Embryonic facial prominence (tissue), 1 donor: ENCODE measurements around the gene SLC25A2.
"Not testable (repeated sequence)": the region's sequence is repeated elsewhere in the genome, so short reads cannot be mapped to it uniquely, and the experiment has no call there.

Experiments used
- DNase-seq: peaks from one replicate; pipeline ENCODE4 v3.0.0-alpha.2; 2016; ENCODE audit errors: extremely low spot score

SLC25A2 gene

GRCh38 chr5:141303756-141304155 is at the start of gene SLC25A2:
SLC25A2 (minus strand) TSS chr5:141304049; CDS start chr5:141303865, 184 bp downstream.
- DNase-seq, result no peak

DNA sequence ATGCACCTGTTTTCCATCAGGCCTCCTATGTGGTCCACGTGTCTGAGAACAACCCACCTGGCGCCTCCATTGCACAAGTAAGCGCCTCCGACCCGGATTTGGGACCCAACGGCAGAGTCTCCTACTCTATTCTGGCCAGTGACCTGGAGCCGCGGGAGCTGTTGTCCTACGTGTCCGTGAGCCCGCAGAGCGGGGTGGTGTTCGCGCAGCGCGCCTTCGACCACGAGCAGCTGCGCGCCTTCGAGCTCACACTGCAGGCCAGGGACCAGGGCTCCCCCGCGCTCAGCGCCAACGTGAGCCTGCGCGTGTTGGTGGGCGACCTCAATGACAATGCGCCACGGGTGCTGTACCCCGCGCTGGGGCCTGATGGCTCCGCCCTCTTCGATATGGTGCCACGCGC is 47.7 kb upstream of the SLC25A2 start:
- no peak for DNase-seq

- DNase-seq, result no peak
These were observed 46.2 kb upstream of the SLC25A2 start, which contains the start of gene PCDHGB1 for GRCh38 chr5:141349917-141350619. PCDHGB1 (plus strand) TSS chr5:141350099; CDS start chr5:141350261, 162 bp downstream.

DNA sequence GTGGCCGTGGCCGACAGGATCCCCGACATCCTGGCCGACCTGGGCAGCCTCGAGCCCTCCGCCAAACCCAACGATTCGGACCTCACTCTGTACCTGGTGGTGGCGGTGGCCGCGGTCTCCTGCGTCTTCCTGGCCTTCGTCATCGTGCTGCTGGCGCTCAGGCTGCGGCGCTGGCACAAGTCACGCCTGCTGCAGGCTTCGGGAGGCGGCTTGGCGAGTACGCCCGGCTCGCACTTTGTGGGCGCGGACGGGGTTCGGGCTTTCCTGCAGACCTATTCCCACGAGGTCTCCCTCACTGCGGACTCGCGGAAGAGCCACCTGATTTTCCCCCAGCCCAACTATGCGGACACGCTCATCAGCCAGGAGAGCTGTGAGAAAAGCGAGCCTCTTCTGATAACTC is 42.2 kb upstream of the SLC25A2 start:
- not testable (repeated sequence) for DNase-seq

- no peak for DNase-seq
These were observed 41.5 kb upstream of the SLC25A2 start for GRCh38 chr5:141345327-141345726.

DNA sequence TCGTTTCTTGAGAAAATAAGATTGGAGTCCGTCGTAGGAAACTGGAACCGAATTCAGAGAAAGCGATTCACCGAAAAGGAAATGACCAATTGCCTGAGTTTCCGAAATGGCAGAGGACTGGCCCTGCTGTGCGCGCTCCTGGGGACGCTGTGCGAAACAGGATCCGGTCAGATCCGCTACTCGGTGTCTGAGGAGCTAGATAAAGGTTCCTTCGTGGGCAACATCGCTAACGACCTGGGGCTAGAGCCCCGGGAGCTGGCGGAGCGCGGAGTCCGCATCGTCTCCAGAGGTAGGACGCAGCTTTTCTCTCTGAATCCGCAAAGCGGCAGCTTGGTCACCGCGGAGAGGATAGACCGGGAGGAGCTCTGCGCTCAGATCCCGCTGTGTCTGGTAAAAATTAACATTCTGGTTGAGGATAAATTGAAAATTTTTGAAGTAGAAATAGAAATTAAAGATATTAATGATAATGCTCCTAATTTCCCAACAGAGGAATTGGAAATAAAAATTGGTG is 40.2 kb upstream of the SLC25A2 start:
- DNase-seq, result no peak

GRCh38 chr5:141343242-141343952 is 39.5 kb upstream of the SLC25A2 start, which contains the start of gene PCDHGA3:
PCDHGA3 (plus strand) TSS chr5:141343829; CDS start chr5:141344034, 205 bp downstream.
- no peak for DNase-seq

- DNase-seq, result no peak
These were observed 38.9 kb upstream of the SLC25A2 start for GRCh38 chr5:141342773-141343172.

- not testable (repeated sequence) for DNase-seq
These were observed 37.0 kb upstream of the SLC25A2 start for GRCh38 chr5:141340781-141341354.

GRCh38 chr5:141338538-141339306 is 34.9 kb upstream of the SLC25A2 start, which contains the start of gene PCDHGA2:
PCDHGA2 (plus strand) TSS chr5:141338760.
- DNase-seq, result no peak

GRCh38 chr5:141332571-141332970 is 28.7 kb upstream of the SLC25A2 start:
- DNase-seq, result not testable (repeated sequence)

- DNase-seq, result no peak
These were observed 26.6 kb upstream of the SLC25A2 start, which contains the start of gene PCDHGA1 for GRCh38 chr5:141330299-141331080. PCDHGA1 (plus strand) TSS chr5:141330514.

- DNase-seq, result no peak
These were observed 24.4 kb upstream of the SLC25A2 start for GRCh38 chr5:141328231-141328630.

GRCh38 chr5:141326088-141326854 is 22.4 kb upstream of the SLC25A2 start:
- DNase-seq, result no peak

GRCh38 chr5:141322261-141322660 is 18.4 kb upstream of the SLC25A2 start:
- no peak for DNase-seq

DNA sequence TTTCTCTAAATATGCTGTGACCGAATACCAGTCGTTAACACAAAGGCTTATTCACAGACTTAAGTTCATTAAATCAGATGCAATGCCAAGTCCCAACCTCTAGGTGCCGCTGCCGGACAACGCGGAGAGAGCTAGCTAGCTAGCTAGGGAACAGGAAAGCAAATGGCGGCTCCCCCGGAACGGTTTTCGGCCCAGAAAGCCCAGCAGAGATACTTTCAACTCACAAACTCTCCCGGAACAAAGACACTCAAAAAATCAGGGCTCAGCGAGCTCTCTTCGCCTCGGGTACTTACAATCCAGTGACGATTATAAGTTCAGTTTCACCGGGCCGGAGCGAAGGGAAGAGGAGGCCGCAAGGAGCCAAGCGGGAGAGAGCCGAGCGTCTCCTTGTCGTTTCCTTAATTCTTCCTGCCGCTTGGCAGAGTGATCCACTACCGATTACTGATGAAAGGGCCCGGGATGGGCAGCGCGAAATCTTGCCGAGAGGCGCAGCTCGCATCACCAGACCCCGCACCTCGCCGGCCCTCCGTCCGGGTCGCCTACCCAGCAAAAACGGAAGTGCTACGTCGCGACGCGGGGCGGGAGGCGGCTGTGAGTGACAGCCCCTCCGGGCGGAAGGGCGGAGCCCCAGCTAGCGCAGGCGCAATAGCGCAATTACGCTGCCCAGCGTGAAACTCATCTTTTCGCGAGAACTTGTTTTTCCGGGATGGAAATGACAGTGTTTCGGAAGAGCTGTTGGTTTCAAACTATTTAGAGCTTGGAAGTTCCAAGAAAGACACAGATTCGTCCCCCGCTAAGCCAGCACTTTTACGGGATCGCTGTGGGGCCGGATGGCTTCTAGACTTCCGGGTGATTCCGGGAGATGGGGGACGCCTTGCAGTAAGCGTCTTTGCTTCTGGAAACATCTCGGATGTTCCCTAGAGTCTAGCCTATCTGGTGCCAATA is 16.6 kb upstream of the SLC25A2 start, which contains the start of gene TAF7:
TAF7 (minus strand) TSS at position 560 of the 945 bp plus-strand sequence. CDS start 740 bp downstream, outside the sequence.
- peak; percentile 80 for DNase-seq

DNA sequence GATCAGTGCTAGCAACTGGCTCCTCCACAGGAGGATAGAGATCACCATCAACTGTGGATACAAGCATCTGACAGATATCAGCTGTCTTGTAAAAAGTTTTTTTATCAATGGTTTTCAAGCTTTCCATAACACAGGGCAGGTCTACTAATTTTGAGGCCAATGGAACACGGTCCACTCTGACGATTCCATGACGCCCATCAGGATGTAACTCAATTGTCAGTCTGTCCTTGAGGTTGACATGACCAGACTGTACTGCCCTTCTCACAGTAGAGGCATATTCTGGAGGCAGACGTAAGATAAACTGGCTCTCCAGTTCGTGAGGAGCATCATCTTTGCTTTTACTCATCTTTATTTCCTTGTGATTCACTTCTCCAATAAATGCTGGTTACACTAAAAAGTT is 15.8 kb upstream of the SLC25A2 start:
- DNase-seq, result no peak

- DNase-seq, result no peak
These were observed 15.4 kb upstream of the SLC25A2 start for GRCh38 chr5:141319202-141319601.

DNA sequence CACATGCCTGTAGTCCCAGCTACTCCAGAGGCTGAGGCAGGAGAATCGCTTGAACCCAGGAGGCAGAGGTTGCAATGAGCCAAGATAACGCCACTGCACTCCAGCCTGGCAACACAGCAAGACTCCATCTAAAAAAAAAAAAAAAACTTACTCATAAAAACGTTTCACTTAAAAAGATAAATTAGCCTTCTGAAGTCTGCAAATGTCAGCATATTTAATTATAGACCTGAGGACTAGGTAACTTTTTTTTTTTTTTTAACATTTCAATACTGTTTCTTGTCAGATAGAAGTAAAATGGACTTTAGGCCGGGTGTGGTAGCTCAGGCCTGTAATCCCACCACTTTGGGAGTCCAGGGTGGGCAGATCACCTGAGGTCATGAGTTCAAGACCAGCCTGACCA is 13.1 kb upstream of the SLC25A2 start:
- not testable (repeated sequence) for DNase-seq
